Measurements from ENCODE around the gene PHTF2. TPM values are rescaled to one million over a fixed set of nuclear protein-coding genes. Genes with fewer than 3 reads are reported as not detected.

The PHTF2 gene
- polyA plus RNA-seq, 3 donors, result 10.1 to 34.3 (median 10.3) TPM

- no peak overlapping the region for H3K4me2 ChIP-seq (replicated peaks; ENCODE audit: extremely low read depth, low read length, poor library complexity, severe bottlenecking)
Observed at GRCh38 chr7:77887567-77887966, 89.0 kb downstream of the PHTF2 start.

GRCh38 chr7:77888998-77889397, 90.4 kb downstream of the PHTF2 start:
- Histone ChIP-seq H3K27me3 (ENCODE audit: control insufficient read depth in 2 of 2, insufficient read depth in 2 of 2, low read length in 2 of 2) (no peaks in the 10 kb centered on the region), H3K4me3 (replicated peaks in 1 of 3; ENCODE audit: low read depth in 2 of 3, low read length in 3 of 3) (no peak overlapping the region), H3K36me3 (replicated peaks in 1 of 2; ENCODE audit: control insufficient read depth in 1 of 2, insufficient read depth in 2 of 2, low read length in 2 of 2) (no peaks in the 10 kb centered on the region), H3K79me2 (ENCODE audit: insufficient read depth, low read length) (peaks cover 5% of the 10 kb centered on the region), H3K4me1 (ENCODE audit: control insufficient read depth in 1 of 2, insufficient read depth in 2 of 2, low read length in 2 of 2) (no peaks in the 10 kb centered on the region), H4K20me1 (ENCODE audit: insufficient read depth, low read length) (peaks cover 4% of the 10 kb centered on the region), H2AFZ (ENCODE audit: insufficient read depth, low read depth, low read length, poor library complexity, severe bottlenecking) (no peak overlapping the region), H3K9me3 (replicated peaks in 1 of 2; ENCODE audit: control insufficient read depth in 1 of 2, insufficient read depth in 1 of 2, low read length in 2 of 2) (no peaks in the 10 kb centered on the region), H3K27ac (ENCODE audit: low read depth in 1 of 2, low read length in 2 of 2) (no peak overlapping the region), H3K9ac (ENCODE audit: insufficient read depth, low read length, poor library complexity, severe bottlenecking) (no peak overlapping the region), H3K4me2 (replicated peaks; ENCODE audit: extremely low read depth, low read length, poor library complexity, severe bottlenecking) (no peak overlapping the region)
- Mint-ChIP-seq H3K36me3 (peaks cover 3 to 7% of the 10 kb centered on the region in 2 donors), H3K9me3 (no peaks in the 10 kb centered on the region), H3K4me3 (no peak overlapping the region), H3K27ac (no peak overlapping the region), H3K27me3 (ENCODE audit: low read depth in 3 of 3) (no peaks in the 10 kb centered on the region), H3K4me1 (peaks cover 2% of the 10 kb centered on the region)
- intact Hi-C loops (cut with micrococcal nuclease), result no loop called here
- no peak for DNase-seq
- WGBS (ENCODE audit: insufficient coverage), result no CpG with 5 or more reads among the region's 1 CpG
- no peak for TF ChIP-seq CTCF (IDR thresholded peaks at IDR 0.05)

More at GRCh38 chr7:77887567-77887966, 89.0 kb downstream of the PHTF2 start:
- peaks cover 5% of the 10 kb centered on the region for H3K79me2 ChIP-seq (ENCODE audit: insufficient read depth, low read length)
- H3K4me1 ChIP-seq (ENCODE audit: control insufficient read depth in 1 of 2, insufficient read depth in 2 of 2, low read length in 2 of 2), result no peaks in the 10 kb centered on the region
- H3K27ac ChIP-seq (ENCODE audit: low read depth in 1 of 2, low read length in 2 of 2), result no peak overlapping the region
- Mint-ChIP-seq H3K27ac (no peak overlapping the region), H3K36me3 (peaks cover 3 to 7% of the 10 kb centered on the region in 2 donors), H3K4me1 (no peaks in the 10 kb centered on the region), H3K9me3 (no peaks in the 10 kb centered on the region), H3K4me3 (no peak overlapping the region), H3K27me3 (ENCODE audit: low read depth in 3 of 3) (no peaks in the 10 kb centered on the region)
- H2AFZ ChIP-seq (ENCODE audit: insufficient read depth, low read depth, low read length, poor library complexity, severe bottlenecking), result no peak overlapping the region
- H3K9me3 ChIP-seq (replicated peaks in 1 of 2; ENCODE audit: control insufficient read depth in 1 of 2, insufficient read depth in 1 of 2, low read length in 2 of 2), result no peaks in the 10 kb centered on the region
- no CpG with 5 or more reads among the region's 1 CpG for WGBS (ENCODE audit: insufficient coverage)
- intact Hi-C loops (cut with micrococcal nuclease), result no loop called here
- no peak for DNase-seq
- no peak overlapping the region for H3K4me3 ChIP-seq (replicated peaks in 1 of 3; ENCODE audit: low read depth in 2 of 3, low read length in 3 of 3)
- TF ChIP-seq CTCF (IDR thresholded peaks at IDR 0.05), result no peak
- no peaks in the 10 kb centered on the region for H3K27me3 ChIP-seq (ENCODE audit: control insufficient read depth in 2 of 2, insufficient read depth in 2 of 2, low read length in 2 of 2)
- H3K36me3 ChIP-seq (replicated peaks in 1 of 2; ENCODE audit: control insufficient read depth in 1 of 2, insufficient read depth in 2 of 2, low read length in 2 of 2), result no peaks in the 10 kb centered on the region
- H4K20me1 ChIP-seq (ENCODE audit: insufficient read depth, low read length), result peaks cover 7% of the 10 kb centered on the region
- H3K9ac ChIP-seq (ENCODE audit: insufficient read depth, low read length, poor library complexity, severe bottlenecking), result no peak overlapping the region

All from CD14-positive monocyte (primary cell).